HG03066 (cell line): ENCODE data around the gene PORCN.
"Not testable (repeated sequence)": the region's sequence is repeated elsewhere in the genome, so short reads cannot be mapped to it uniquely, and the experiment has no call there.

Source experiments
- ATAC-seq: cut with Tn5 transposase; IDR thresholded peaks from one replicate; pipeline ENCODE4 v1.9.1; 2021; ENCODE audit warnings: low read depth; ENCODE audit not compliant: unreplicated experiment

Gene PORCN

GRCh38 chrX:48509245-48509590 lies 426 bp downstream of the PORCN start:
- ATAC-seq = no peak

- no peak for ATAC-seq
Measured at GRCh38 chrX:48509619-48510018, 827 bp downstream of the PORCN start.

GRCh38 chrX:48511560-48511959 lies 2.8 kb downstream of the PORCN start:
- ATAC-seq = no peak

- ATAC-seq = no peak
Measured at GRCh38 chrX:48512371-48512935, 3.7 kb downstream of the PORCN start.

- ATAC-seq = no peak
Measured at GRCh38 chrX:48513670-48514069, 4.9 kb downstream of the PORCN start.

GRCh38 chrX:48514126-48514806 lies 5.5 kb downstream of the PORCN start:
- ATAC-seq = no peak

- no peak for ATAC-seq
Measured at GRCh38 chrX:48514868-48515460, 6.2 kb downstream of the PORCN start.

- ATAC-seq = no peak
Measured at GRCh38 chrX:48515842-48516241, 7.0 kb downstream of the PORCN start.

- ATAC-seq = no peak
Measured at GRCh38 chrX:48516285-48516684, 7.5 kb downstream of the PORCN start.

- no peak for ATAC-seq
Measured at GRCh38 chrX:48516987-48517386, 8.2 kb downstream of the PORCN start.

GRCh38 chrX:48519481-48519880 lies 10.7 kb downstream of the PORCN start:
- not testable (repeated sequence) for ATAC-seq

- ATAC-seq = no peak
Measured at GRCh38 chrX:48520455-48520854, 11.7 kb downstream of the PORCN start.

- ATAC-seq = no peak
Measured at GRCh38 chrX:48520976-48521352, 12.2 kb downstream of the PORCN start.

- peak; percentile 98 for ATAC-seq
Measured at GRCh38 chrX:48521353-48522243, 12.8 kb downstream of the PORCN start, which contains the start of gene EBP. Gene EBP, plus strand, starts transcription at chrX:48521808. Its CDS starts 1,964 bp downstream, at chrX:48523772.

- ATAC-seq = no peak
Measured at GRCh38 chrX:48522291-48522690, 13.5 kb downstream of the PORCN start.

- no peak for ATAC-seq
Measured at GRCh38 chrX:48523682-48524081, 14.9 kb downstream of the PORCN start.

GRCh38 chrX:48525853-48526252 lies 17.1 kb downstream of the PORCN start:
- ATAC-seq = not testable (repeated sequence)

GRCh38 chrX:48530736-48531135 lies 21.9 kb downstream of the PORCN start:
- no peak for ATAC-seq

GRCh38 chrX:48531358-48531959 lies 22.7 kb downstream of the PORCN start:
- ATAC-seq = no peak

GRCh38 chrX:48532161-48532560 lies 23.4 kb downstream of the PORCN start:
- no peak for ATAC-seq

- ATAC-seq = no peak
Measured at GRCh38 chrX:48533165-48533564, 24.4 kb downstream of the PORCN start.
